Right ventricle myocardium superior (tissue), 1 donor: ENCODE results near the gene GABRA5. TPM values are rescaled to one million over a fixed set of nuclear protein-coding genes. Genes with fewer than 3 reads are reported as not detected.

Experiments
- ATAC-seq: fragments of 200-7000 bp; cut with Tn5 transposase; one replicate; pipeline ENCODE4 v1.9.1; 2020; ENCODE audit warnings: mild to moderate bottlenecking; ENCODE audit not compliant: poor library complexity
- DNase-seq: peaks from one replicate; pipeline ENCODE4 v3.0.0-alpha.2; 2020
- intact Hi-C: fragments of 100-400 bp; cut with DNase I; formaldehyde crosslinking; loops from one replicate; pipeline ENCODE4 v1.11.2; 2022
- total RNA-seq: library from RNA; stranded (reverse); fragmentation: NEBNext Ultra II Directional; extraction: Animal tissue kit (Norgen Biotek cat#: 25700); gene quantifications from one replicate; pipeline ENCODE4 v1.2.1, GENCODE V29; 2021
- donor health status: DM: no; HTN: yes; CAD: no; lungs with severe emphysema.

The GABRA5 gene
- total RNA-seq, 1 donor from 2014 or later: not detected

- ATAC-seq (peak; percentile 83), DNase-seq (peak; percentile 59)
- intact Hi-C loops: no loop called here
Observed at GRCh38 chr15:26873846-26874245, 7.0 kb downstream of the GABRA5 start.

GRCh38 chr15:26874774-26875475, 8.1 kb downstream of the GABRA5 start:
- DNase-seq: no peak
- ATAC-seq: no peak
- intact Hi-C loops: no loop called here

- ATAC-seq (no peak), DNase-seq (no peak)
- intact Hi-C loops: no loop called here
Observed at GRCh38 chr15:26875476-26875850, 8.6 kb downstream of the GABRA5 start.

GRCh38 chr15:26877831-26878230, 11.0 kb downstream of the GABRA5 start:
- intact Hi-C loops: no loop called here
- ATAC-seq (no peak), DNase-seq (no peak)

GRCh38 chr15:26879706-26880105, 12.8 kb downstream of the GABRA5 start:
- no peak for ATAC-seq
- no peak for DNase-seq
- intact Hi-C loops: no loop called here

GRCh38 chr15:26882112-26882511, 15.2 kb downstream of the GABRA5 start:
- DNase-seq (no peak), ATAC-seq (no peak)
- intact Hi-C loops: no loop called here

GRCh38 chr15:26882616-26883365, 15.9 kb downstream of the GABRA5 start:
- ATAC-seq: no peak
- no peak for DNase-seq
- intact Hi-C loops: no loop called here

- intact Hi-C loops: no loop called here
- DNase-seq (no peak), ATAC-seq (no peak)
Observed at GRCh38 chr15:26883466-26883865, 16.6 kb downstream of the GABRA5 start.

- intact Hi-C loops: no loop called here
- ATAC-seq: no peak
- no peak for DNase-seq
Observed at GRCh38 chr15:26886566-26886965, 19.7 kb downstream of the GABRA5 start.

GRCh38 chr15:26887926-26888666, 21.2 kb downstream of the GABRA5 start:
- ATAC-seq: no peak
- intact Hi-C loops: no loop called here

GRCh38 chr15:26888761-26889160, 21.9 kb downstream of the GABRA5 start:
- ATAC-seq: no peak
- intact Hi-C loops: no loop called here
- DNase-seq: no peak

More at GRCh38 chr15:26887926-26888666, 21.2 kb downstream of the GABRA5 start:
- DNase-seq: no peak

- intact Hi-C loops: no loop called here
- DNase-seq (no peak), ATAC-seq (no peak)
Observed at GRCh38 chr15:26889298-26889898, 22.5 kb downstream of the GABRA5 start.

GRCh38 chr15:26890451-26890850, 23.6 kb downstream of the GABRA5 start:
- intact Hi-C loops: no loop called here
- DNase-seq (no peak), ATAC-seq (no peak)

- ATAC-seq (no peak), DNase-seq (no peak)
- intact Hi-C loops: no loop called here
Observed at GRCh38 chr15:26890988-26891387, 24.1 kb downstream of the GABRA5 start.

GRCh38 chr15:26891448-26892181, 24.8 kb downstream of the GABRA5 start:
- intact Hi-C loops: no loop called here
- ATAC-seq (peak; percentile 86), DNase-seq (peak; percentile 51)

GRCh38 chr15:26892182-26892518, 25.3 kb downstream of the GABRA5 start:
- intact Hi-C loops: no loop called here
- ATAC-seq: peak; percentile 46

GRCh38 chr15:26892678-26893077, 25.8 kb downstream of the GABRA5 start:
- no peak for ATAC-seq
- no peak for DNase-seq
- intact Hi-C loops: no loop called here

More at GRCh38 chr15:26892182-26892518, 25.3 kb downstream of the GABRA5 start:
- no peak for DNase-seq

GRCh38 chr15:26893351-26894065, 26.6 kb downstream of the GABRA5 start:
- ATAC-seq: no peak
- intact Hi-C loops: no loop called here
- no peak for DNase-seq
